ENCODE results near the gene TMEM145. TPM values are rescaled to one million over a fixed set of nuclear protein-coding genes. Genes with fewer than 3 reads are reported as not detected.

Gene TMEM145
- total RNA-seq, 4 donors from 2014 or later = 0.87 TPM; not detected in 3

GRCh38 chr19:42287827-42288107 lies 25.3 kb upstream of the TMEM145 start:
- H3K36me3 ChIP-seq = peaks cover 0 to 57% of the 10 kb centered on the region in 2 donors
- H3K4me1 ChIP-seq = peaks cover 28 to 30% of the 10 kb centered on the region in 2 donors
- no peaks in the 10 kb centered on the region for H3K27me3 ChIP-seq
- ATAC-seq (no peak), DNase-seq (no peak)
- H3K27ac ChIP-seq = no peak overlapping the region
- in situ Hi-C loops (cut with MboI; ENCODE audit: low sequenced_read_pairs in 4 of 4) (loop anchor here in 1 of 4 donors (5.0 kb wide), 1 partner anchor 45 kb away; the partner anchor contains the start of gene GSK3A), intact Hi-C loops (cut with DNase I; ENCODE audit: low total_unique reads) (no loop called here)
- no peak overlapping the region for H3K4me3 ChIP-seq
- TF ChIP-seq, protein P1, sequence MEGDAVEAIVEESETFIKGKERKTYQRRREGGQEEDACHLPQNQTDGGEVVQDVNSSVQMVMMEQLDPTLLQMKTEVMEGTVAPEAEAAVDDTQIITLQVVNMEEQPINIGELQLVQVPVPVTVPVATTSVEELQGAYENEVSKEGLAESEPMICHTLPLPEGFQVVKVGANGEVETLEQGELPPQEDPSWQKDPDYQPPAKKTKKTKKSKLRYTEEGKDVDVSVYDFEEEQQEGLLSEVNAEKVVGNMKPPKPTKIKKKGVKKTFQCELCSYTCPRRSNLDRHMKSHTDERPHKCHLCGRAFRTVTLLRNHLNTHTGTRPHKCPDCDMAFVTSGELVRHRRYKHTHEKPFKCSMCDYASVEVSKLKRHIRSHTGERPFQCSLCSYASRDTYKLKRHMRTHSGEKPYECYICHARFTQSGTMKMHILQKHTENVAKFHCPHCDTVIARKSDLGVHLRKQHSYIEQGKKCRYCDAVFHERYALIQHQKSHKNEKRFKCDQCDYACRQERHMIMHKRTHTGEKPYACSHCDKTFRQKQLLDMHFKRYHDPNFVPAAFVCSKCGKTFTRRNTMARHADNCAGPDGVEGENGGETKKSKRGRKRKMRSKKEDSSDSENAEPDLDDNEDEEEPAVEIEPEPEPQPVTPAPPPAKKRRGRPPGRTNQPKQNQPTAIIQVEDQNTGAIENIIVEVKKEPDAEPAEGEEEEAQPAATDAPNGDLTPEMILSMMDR (IDR thresholded peaks at IDR 0.05 in 4 of 5, conservative IDR thresholded peaks at IDR 0.05 in 1 of 5) = no peak
- no peak for TF ChIP-seq POLR2A (IDR thresholded peaks at IDR 0.05)
- no peaks in the 10 kb centered on the region for H3K9me3 ChIP-seq

- Histone ChIP-seq H3K9me3 (no peaks in the 10 kb centered on the region), H3K27me3 (no peaks in the 10 kb centered on the region), H3K4me3 (no peak overlapping the region), H3K27ac (no peak overlapping the region), H3K36me3 (peaks cover 0 to 64% of the 10 kb centered on the region in 2 donors), H3K4me1 (peaks cover 22 to 24% of the 10 kb centered on the region in 2 donors)
- TF ChIP-seq, protein P1 (IDR thresholded peaks at IDR 0.05 in 4 of 5, conservative IDR thresholded peaks at IDR 0.05 in 1 of 5) = no peak
- TF ChIP-seq POLR2A (IDR thresholded peaks at IDR 0.05) = no peak
- ATAC-seq (no peak), DNase-seq (no peak)
- intact Hi-C loops (cut with DNase I; ENCODE audit: low total_unique reads) = no loop called here
- in situ Hi-C loops (cut with MboI; ENCODE audit: low sequenced_read_pairs in 4 of 4) = loop anchor here in 1 of 4 donors (5.0 kb wide), 1 partner anchor 46 kb away; the partner anchor contains the start of gene GSK3A
Measured at GRCh38 chr19:42288387-42288786, 24.7 kb upstream of the TMEM145 start.

DNA sequence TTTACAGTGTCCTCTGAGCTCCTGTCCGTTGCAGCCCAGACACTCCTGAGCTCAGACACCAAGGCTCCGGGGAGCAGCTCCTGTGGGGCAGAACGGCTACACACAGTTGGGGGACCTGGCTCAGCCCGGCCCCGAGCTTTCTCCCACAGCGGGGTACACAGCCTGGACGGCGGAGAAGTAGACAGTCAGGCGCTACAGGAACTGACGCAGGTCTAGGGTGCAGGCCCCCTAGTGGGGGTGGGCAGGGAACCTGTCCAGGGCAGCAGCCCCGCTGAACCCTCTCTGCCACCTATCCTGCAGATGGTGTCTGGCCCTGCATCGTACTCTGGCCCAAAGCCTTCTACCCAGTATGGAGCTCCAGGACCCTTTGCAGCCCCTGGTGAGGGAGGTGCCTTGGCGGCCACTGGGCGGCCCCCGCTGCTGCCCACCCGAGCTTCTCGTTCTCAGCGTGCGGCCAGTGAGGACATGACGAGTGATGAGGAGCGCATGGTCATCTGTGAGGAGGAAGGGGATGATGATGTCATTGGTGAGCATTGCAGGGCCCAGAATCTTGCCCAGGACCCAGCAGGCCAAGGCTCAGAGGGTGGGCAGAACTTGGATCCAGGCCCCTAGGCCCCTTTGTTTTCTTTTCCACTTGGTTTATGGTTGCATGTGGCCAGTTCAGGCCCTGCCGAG lies 24.1 kb upstream of the TMEM145 start:
- Histone ChIP-seq H3K27me3 (no peaks in the 10 kb centered on the region), H3K9me3 (no peaks in the 10 kb centered on the region), H3K27ac (no peak overlapping the region), H3K4me1 (peaks cover 22 to 23% of the 10 kb centered on the region in 2 donors), H3K36me3 (peaks cover 0 to 68% of the 10 kb centered on the region in 2 donors), H3K4me3 (no peak overlapping the region)
- DNase-seq = no peak
- in situ Hi-C loops (cut with MboI; ENCODE audit: low sequenced_read_pairs in 4 of 4) = loop anchor here in 1 of 4 donors (5.0 kb wide), 1 partner anchor 47 kb away; the partner anchor contains the start of gene GSK3A
- ATAC-seq = no peak
- intact Hi-C loops (cut with DNase I; ENCODE audit: low total_unique reads) = no loop called here
- TF ChIP-seq POLR2A (IDR thresholded peaks at IDR 0.05) = no peak
- TF ChIP-seq, protein P1 (IDR thresholded peaks at IDR 0.05 in 4 of 5, conservative IDR thresholded peaks at IDR 0.05 in 1 of 5) = no peak

DNA sequence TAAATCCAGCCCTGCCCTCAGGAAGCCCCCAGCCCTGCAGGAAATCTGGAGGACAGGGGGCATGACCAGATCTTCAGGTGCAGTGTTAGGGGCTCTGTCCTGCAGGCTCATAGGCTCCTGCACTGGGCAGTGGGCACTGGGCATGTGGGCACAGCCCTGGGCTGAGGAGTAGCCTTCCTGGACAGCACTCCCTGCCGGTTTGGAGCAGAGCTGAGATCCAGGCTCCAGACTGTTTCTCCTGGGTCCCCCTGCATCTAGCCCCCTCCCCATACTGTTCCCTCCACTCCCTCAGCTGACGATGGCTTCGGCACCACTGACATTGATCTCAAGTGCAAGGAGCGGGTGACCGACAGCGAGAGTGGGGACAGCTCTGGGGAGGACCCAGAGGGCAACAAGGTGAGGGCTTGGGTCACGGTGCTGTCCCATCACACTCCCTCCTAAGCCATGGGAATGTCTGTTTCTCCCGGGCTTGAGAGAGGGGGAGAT lies 23.5 kb upstream of the TMEM145 start:
- H3K4me1 ChIP-seq = peaks cover 21 to 22% of the 10 kb centered on the region in 2 donors
- peaks cover 0 to 73% of the 10 kb centered on the region in 2 donors for H3K36me3 ChIP-seq
- H3K27me3 ChIP-seq = no peaks in the 10 kb centered on the region
- no peak overlapping the region for H3K27ac ChIP-seq
- H3K4me3 ChIP-seq = no peak overlapping the region
- no peaks in the 10 kb centered on the region for H3K9me3 ChIP-seq
- no peak for TF ChIP-seq POLR2A (IDR thresholded peaks at IDR 0.05)
- TF ChIP-seq, protein P1 (IDR thresholded peaks at IDR 0.05 in 4 of 5, conservative IDR thresholded peaks at IDR 0.05 in 1 of 5) = no peak
- intact Hi-C loops (cut with DNase I; ENCODE audit: low total_unique reads) = no loop called here
- no peak for DNase-seq
- in situ Hi-C loops (cut with MboI; ENCODE audit: low sequenced_read_pairs in 4 of 4) = loop anchor here in 1 of 4 donors (5.0 kb wide), 1 partner anchor 47 kb away; the partner anchor contains the start of gene GSK3A
- no peak for ATAC-seq
